GM19238 (cell line): ENCODE measurements around the gene EPB41L2.

Experiments used
- DNase-seq: peaks from one replicate; pipeline ENCODE4 v3.0.0; 2011; ENCODE audit warnings: low spot score; ENCODE audit not compliant: insufficient read length

Gene EPB41L2

GRCh38 chr6:130872250-130873095, 190.6 kb downstream of the EPB41L2 start:
- DNase-seq: peak; percentile 19

- no peak for DNase-seq
Measured at GRCh38 chr6:130870179-130870880, 192.7 kb downstream of the EPB41L2 start.

- DNase-seq: no peak
Measured at GRCh38 chr6:130869681-130870080, 193.4 kb downstream of the EPB41L2 start.

- DNase-seq: no peak
Measured at GRCh38 chr6:130865793-130866192, 197.3 kb downstream of the EPB41L2 start.

GRCh38 chr6:130864344-130864743, 198.7 kb downstream of the EPB41L2 start:
- no peak for DNase-seq

- DNase-seq: no peak
Measured at GRCh38 chr6:130863415-130864230, 199.4 kb downstream of the EPB41L2 start.

- DNase-seq: no peak
Measured at GRCh38 chr6:130862370-130862769, 200.7 kb downstream of the EPB41L2 start.

- no peak for DNase-seq
Measured at GRCh38 chr6:130859161-130859867, 203.7 kb downstream of the EPB41L2 start.

- no peak for DNase-seq
Measured at GRCh38 chr6:130858498-130859160, 204.4 kb downstream of the EPB41L2 start.

GRCh38 chr6:130858054-130858453, 205.0 kb downstream of the EPB41L2 start:
- no peak for DNase-seq

- no peak for DNase-seq
Measured at GRCh38 chr6:130853555-130854183, 209.4 kb downstream of the EPB41L2 start.

GRCh38 chr6:130852844-130853554, 210.0 kb downstream of the EPB41L2 start:
- no peak for DNase-seq

GRCh38 chr6:130851026-130851425, 212.0 kb downstream of the EPB41L2 start:
- DNase-seq: no peak

GRCh38 chr6:130849594-130849993, 213.5 kb downstream of the EPB41L2 start:
- DNase-seq: no peak

GRCh38 chr6:130848945-130849344, 214.1 kb downstream of the EPB41L2 start:
- no peak for DNase-seq

- no peak for DNase-seq
Measured at GRCh38 chr6:130847001-130847910, 215.8 kb downstream of the EPB41L2 start.

- DNase-seq: no peak
Measured at GRCh38 chr6:130846501-130846900, 216.5 kb downstream of the EPB41L2 start.

- DNase-seq: no peak
Measured at GRCh38 chr6:130843575-130844320, 219.3 kb downstream of the EPB41L2 start.
